ENCODE results near the gene ENTR1.
"Not testable (repeated sequence)": the region's sequence is repeated elsewhere in the genome, so short reads cannot be mapped to it uniquely, and the experiment has no call there.

Gene ENTR1

DNA sequence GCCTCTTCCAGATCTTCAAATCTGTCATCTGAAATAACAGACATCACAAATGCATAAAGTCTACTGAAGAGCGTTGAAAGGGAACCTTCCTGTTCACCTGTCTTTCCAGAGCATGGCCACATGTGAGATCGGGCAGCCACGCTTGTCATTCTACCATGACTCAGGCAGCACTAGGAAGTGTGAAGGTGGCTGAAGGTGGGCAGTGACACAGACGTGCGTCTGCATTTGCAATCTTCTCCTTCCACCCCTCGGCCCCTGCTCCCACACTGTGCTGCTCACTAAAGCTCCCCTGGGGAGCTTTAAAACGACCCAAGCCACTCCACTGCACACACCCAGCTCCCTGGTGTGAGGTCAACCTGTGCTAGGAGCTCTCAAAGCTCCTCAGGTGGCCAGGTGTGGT lies 2.5 kb downstream of the ENTR1 start:
- H3K36me3 ChIP-seq (ENCODE audit: control insufficient read depth in 5 of 5, insufficient read depth in 5 of 5, low read length in 5 of 5) = peaks cover 0 to 47% (median 41%) of the 10 kb centered on the region in 5 donors
- no peak overlapping the region for H3K9ac ChIP-seq (ENCODE audit: low read length in 5 of 5)
- no peak overlapping the region for H3K4me3 ChIP-seq (ENCODE audit: low read depth in 1 of 5, low read length in 5 of 5)
- H3K27ac ChIP-seq (ENCODE audit: low read depth, low read length) = no peak overlapping the region
- H3K9me3 ChIP-seq (ENCODE audit: control insufficient read depth in 5 of 5, low read length in 5 of 5) = no peaks in the 10 kb centered on the region
- H3K4me1 ChIP-seq (ENCODE audit: control insufficient read depth in 5 of 5, insufficient read depth in 5 of 5, low read length in 5 of 5) = peaks cover 7 to 32% (median 23%) of the 10 kb centered on the region in 5 donors
- H3K27me3 ChIP-seq (ENCODE audit: control insufficient read depth in 5 of 5, insufficient read depth in 4 of 5, low read length in 5 of 5) = no peaks in the 10 kb centered on the region

- H3K9me3 ChIP-seq (ENCODE audit: control insufficient read depth in 5 of 5, low read length in 5 of 5); H3K4me3 ChIP-seq (ENCODE audit: low read depth in 1 of 5, low read length in 5 of 5); H3K9ac ChIP-seq (ENCODE audit: low read length in 5 of 5); H3K27me3 ChIP-seq (ENCODE audit: control insufficient read depth in 5 of 5, insufficient read depth in 4 of 5, low read length in 5 of 5); H3K27ac ChIP-seq (ENCODE audit: low read depth, low read length): not testable (repeated sequence)
- peaks cover 0 to 48% (median 42%) of the 10 kb centered on the region in 5 donors for H3K36me3 ChIP-seq (ENCODE audit: control insufficient read depth in 5 of 5, insufficient read depth in 5 of 5, low read length in 5 of 5)
- peaks cover 7 to 31% (median 23%) of the 10 kb centered on the region in 5 donors for H3K4me1 ChIP-seq (ENCODE audit: control insufficient read depth in 5 of 5, insufficient read depth in 5 of 5, low read length in 5 of 5)
These were observed 3.4 kb downstream of the ENTR1 start for GRCh38 chr9:136407061-136407460.

DNA sequence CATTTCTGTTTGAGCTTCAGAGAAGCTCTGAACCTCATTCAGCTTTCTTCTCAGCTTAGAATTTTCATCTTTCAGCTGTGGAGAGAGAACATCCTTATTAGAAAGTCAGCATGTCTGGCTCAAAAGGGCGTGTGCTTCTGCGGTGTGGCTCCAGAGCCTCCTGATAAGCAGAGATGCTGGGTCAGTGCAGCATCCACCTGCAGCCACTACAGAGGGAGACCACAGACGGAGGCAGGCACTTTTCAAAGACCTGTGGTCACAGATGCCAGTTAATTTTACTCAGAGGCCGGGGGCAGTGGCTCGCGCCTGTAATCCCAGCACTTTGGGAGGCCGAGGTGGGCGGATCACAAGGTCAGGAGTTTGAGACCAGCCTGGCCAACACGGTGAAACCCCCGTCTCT lies 4.5 kb downstream of the ENTR1 start:
- Histone ChIP-seq H3K4me1 (ENCODE audit: control insufficient read depth in 5 of 5, insufficient read depth in 5 of 5, low read length in 5 of 5) (peaks cover 0 to 19% (median 13%) of the 10 kb centered on the region in 5 donors), H3K36me3 (ENCODE audit: control insufficient read depth in 5 of 5, insufficient read depth in 5 of 5, low read length in 5 of 5) (peaks cover 0 to 52% (median 43%) of the 10 kb centered on the region in 5 donors)
- H3K27me3 ChIP-seq (ENCODE audit: control insufficient read depth in 5 of 5, insufficient read depth in 4 of 5, low read length in 5 of 5); H3K4me3 ChIP-seq (ENCODE audit: low read depth in 1 of 5, low read length in 5 of 5); H3K9ac ChIP-seq (ENCODE audit: low read length in 5 of 5); H3K9me3 ChIP-seq (ENCODE audit: control insufficient read depth in 5 of 5, low read length in 5 of 5); H3K27ac ChIP-seq (ENCODE audit: low read depth, low read length): not testable (repeated sequence)

GRCh38 chr9:136405481-136405880 lies 4.9 kb downstream of the ENTR1 start:
- no peak overlapping the region for H3K9ac ChIP-seq (ENCODE audit: low read length in 5 of 5)
- no peak overlapping the region for H3K4me3 ChIP-seq (ENCODE audit: low read depth in 1 of 5, low read length in 5 of 5)
- H3K27ac ChIP-seq (ENCODE audit: low read depth, low read length) = no peak overlapping the region
- H3K4me1 ChIP-seq (ENCODE audit: control insufficient read depth in 5 of 5, insufficient read depth in 5 of 5, low read length in 5 of 5) = peaks cover 0 to 19% (median 12%) of the 10 kb centered on the region in 5 donors
- H3K36me3 ChIP-seq (ENCODE audit: control insufficient read depth in 5 of 5, insufficient read depth in 5 of 5, low read length in 5 of 5) = peaks cover 0 to 52% (median 43%) of the 10 kb centered on the region in 5 donors
- no peaks in the 10 kb centered on the region for H3K9me3 ChIP-seq (ENCODE audit: control insufficient read depth in 5 of 5, low read length in 5 of 5)
- H3K27me3 ChIP-seq (ENCODE audit: control insufficient read depth in 5 of 5, insufficient read depth in 4 of 5, low read length in 5 of 5) = no peaks in the 10 kb centered on the region

DNA sequence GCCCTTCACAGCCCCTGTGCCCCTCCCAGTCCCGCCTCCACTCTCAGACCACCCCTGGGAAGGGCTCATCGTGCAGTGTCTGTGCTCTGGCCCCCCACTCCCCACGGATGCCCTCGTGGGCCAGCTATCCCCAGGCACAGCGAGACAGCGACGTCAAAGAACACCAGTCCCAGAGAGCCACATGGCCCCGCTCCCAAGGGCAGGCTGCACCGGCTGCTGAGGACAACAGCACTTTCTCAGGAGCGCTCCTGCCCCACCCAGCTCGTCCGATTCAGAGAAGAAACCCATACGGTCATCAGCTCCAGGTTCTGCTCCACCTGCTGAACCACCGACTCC lies 5.6 kb downstream of the ENTR1 start:
- H3K27ac ChIP-seq (ENCODE audit: low read depth, low read length) = no peak overlapping the region
- peaks cover 0 to 52% (median 43%) of the 10 kb centered on the region in 5 donors for H3K36me3 ChIP-seq (ENCODE audit: control insufficient read depth in 5 of 5, insufficient read depth in 5 of 5, low read length in 5 of 5)
- peaks cover 0 to 21% (median 12%) of the 10 kb centered on the region in 5 donors for H3K4me1 ChIP-seq (ENCODE audit: control insufficient read depth in 5 of 5, insufficient read depth in 5 of 5, low read length in 5 of 5)

GRCh38 chr9:136403915-136404800 lies 6.3 kb downstream of the ENTR1 start:
- no peaks in the 10 kb centered on the region for H3K9me3 ChIP-seq (ENCODE audit: control insufficient read depth in 5 of 5, low read length in 5 of 5)
- H3K4me3 ChIP-seq (ENCODE audit: low read depth in 1 of 5, low read length in 5 of 5) = no peak overlapping the region
- no peak overlapping the region for H3K27ac ChIP-seq (ENCODE audit: low read depth, low read length)
- peaks cover 0 to 52% (median 43%) of the 10 kb centered on the region in 5 donors for H3K36me3 ChIP-seq (ENCODE audit: control insufficient read depth in 5 of 5, insufficient read depth in 5 of 5, low read length in 5 of 5)
- peaks cover 2 to 21% (median 12%) of the 10 kb centered on the region in 5 donors for H3K4me1 ChIP-seq (ENCODE audit: control insufficient read depth in 5 of 5, insufficient read depth in 5 of 5, low read length in 5 of 5)
- H3K27me3 ChIP-seq (ENCODE audit: control insufficient read depth in 5 of 5, insufficient read depth in 4 of 5, low read length in 5 of 5) = no peaks in the 10 kb centered on the region
- no peak overlapping the region for H3K9ac ChIP-seq (ENCODE audit: low read length in 5 of 5)

More for the DNA sequence above, 5.6 kb downstream of the ENTR1 start:
- H3K4me3 ChIP-seq (ENCODE audit: low read depth in 1 of 5, low read length in 5 of 5) = no peak overlapping the region
- H3K27me3 ChIP-seq (ENCODE audit: control insufficient read depth in 5 of 5, insufficient read depth in 4 of 5, low read length in 5 of 5) = no peaks in the 10 kb centered on the region
- no peak overlapping the region for H3K9ac ChIP-seq (ENCODE audit: low read length in 5 of 5)
- H3K9me3 ChIP-seq (ENCODE audit: control insufficient read depth in 5 of 5, low read length in 5 of 5) = no peaks in the 10 kb centered on the region

DNA sequence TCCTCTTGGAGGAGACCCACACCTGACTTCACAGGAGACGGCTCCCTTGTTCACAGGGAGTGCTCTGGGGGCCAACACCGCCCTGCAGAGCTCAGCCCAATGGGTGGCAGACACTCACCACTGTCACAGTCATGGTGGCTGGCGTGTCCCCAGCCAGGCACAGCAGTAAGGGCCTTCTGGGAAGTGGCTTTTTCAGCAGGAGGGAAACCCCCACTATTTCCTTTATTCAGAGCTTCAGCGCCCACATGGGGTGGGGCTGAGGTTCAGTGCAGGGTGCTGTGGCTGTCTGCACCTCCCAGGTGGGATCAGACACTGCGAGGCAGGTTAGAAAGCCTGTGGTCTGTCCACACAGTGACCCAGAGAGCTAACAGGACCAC lies 6.9 kb downstream of the ENTR1 start:
- Histone ChIP-seq H3K4me1 (ENCODE audit: control insufficient read depth in 5 of 5, insufficient read depth in 5 of 5, low read length in 5 of 5) (peaks cover 5 to 22% (median 18%) of the 10 kb centered on the region in 5 donors), H3K9ac (ENCODE audit: low read length in 5 of 5) (no peak overlapping the region), H3K27ac (ENCODE audit: low read depth, low read length) (no peak overlapping the region), H3K9me3 (ENCODE audit: control insufficient read depth in 5 of 5, low read length in 5 of 5) (no peaks in the 10 kb centered on the region), H3K36me3 (ENCODE audit: control insufficient read depth in 5 of 5, insufficient read depth in 5 of 5, low read length in 5 of 5) (peaks cover 0 to 52% (median 43%) of the 10 kb centered on the region in 5 donors), H3K4me3 (ENCODE audit: low read depth in 1 of 5, low read length in 5 of 5) (no peak overlapping the region), H3K27me3 (ENCODE audit: control insufficient read depth in 5 of 5, insufficient read depth in 4 of 5, low read length in 5 of 5) (no peaks in the 10 kb centered on the region)

- Histone ChIP-seq H3K4me1 (ENCODE audit: control insufficient read depth in 5 of 5, insufficient read depth in 5 of 5, low read length in 5 of 5) (peaks cover 5 to 24% (median 21%) of the 10 kb centered on the region in 5 donors), H3K9ac (ENCODE audit: low read length in 5 of 5) (no peak overlapping the region), H3K9me3 (ENCODE audit: control insufficient read depth in 5 of 5, low read length in 5 of 5) (no peaks in the 10 kb centered on the region), H3K36me3 (ENCODE audit: control insufficient read depth in 5 of 5, insufficient read depth in 5 of 5, low read length in 5 of 5) (peaks cover 0 to 51% (median 39%) of the 10 kb centered on the region in 5 donors), H3K27me3 (ENCODE audit: control insufficient read depth in 5 of 5, insufficient read depth in 4 of 5, low read length in 5 of 5) (no peaks in the 10 kb centered on the region), H3K4me3 (ENCODE audit: low read depth in 1 of 5, low read length in 5 of 5) (no peak overlapping the region), H3K27ac (ENCODE audit: low read depth, low read length) (no peak overlapping the region)
These were observed 8.3 kb downstream of the ENTR1 start for GRCh38 chr9:136402067-136402466.

DNA sequence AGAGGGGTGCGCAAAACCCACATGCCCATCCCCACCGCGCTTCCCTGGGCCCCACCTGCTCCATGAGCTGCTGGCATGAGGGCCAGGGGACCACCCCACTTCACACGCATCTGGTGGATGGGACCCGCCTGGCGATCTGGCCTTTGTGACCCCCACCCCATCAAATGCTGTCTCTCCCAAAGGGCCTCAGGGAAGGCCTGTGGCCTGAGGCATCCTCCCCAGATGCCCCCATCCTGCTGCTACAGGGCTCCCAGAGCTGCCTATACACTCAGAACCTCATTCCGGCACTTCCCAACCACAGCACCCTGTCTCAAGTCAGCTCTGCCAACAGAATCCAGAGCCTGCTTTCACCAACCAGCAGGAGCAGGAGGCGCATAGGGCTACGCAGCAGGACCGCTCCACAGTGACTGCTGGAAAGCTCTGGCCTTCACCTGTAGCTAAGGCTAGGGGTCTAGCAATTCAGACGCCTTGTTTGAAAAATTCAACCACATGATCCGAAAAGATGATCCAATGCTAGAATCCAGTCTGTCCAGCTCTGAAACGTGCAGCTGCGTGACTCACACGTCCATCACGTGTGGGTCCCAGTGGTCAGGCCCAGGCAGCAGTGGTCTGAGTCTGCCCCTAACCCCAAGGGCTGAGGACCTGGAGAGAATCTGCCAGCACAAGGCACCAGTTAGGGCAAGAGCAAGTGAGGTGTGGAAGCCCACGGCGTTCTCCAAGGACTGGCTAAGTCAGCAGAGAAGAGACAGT lies 9.1 kb downstream of the ENTR1 start:
- H3K4me3 ChIP-seq (ENCODE audit: low read depth in 1 of 5, low read length in 5 of 5) = no peak overlapping the region
- H3K27me3 ChIP-seq (ENCODE audit: control insufficient read depth in 5 of 5, insufficient read depth in 4 of 5, low read length in 5 of 5) = no peaks in the 10 kb centered on the region
- H3K36me3 ChIP-seq (ENCODE audit: control insufficient read depth in 5 of 5, insufficient read depth in 5 of 5, low read length in 5 of 5) = peaks cover 0 to 54% (median 41%) of the 10 kb centered on the region in 5 donors
- H3K9ac ChIP-seq (ENCODE audit: low read length in 5 of 5) = peak overlapping the region in 1 of 5 donors; percentile 71
- H3K9me3 ChIP-seq (ENCODE audit: control insufficient read depth in 5 of 5, low read length in 5 of 5) = no peaks in the 10 kb centered on the region
- H3K4me1 ChIP-seq (ENCODE audit: control insufficient read depth in 5 of 5, insufficient read depth in 5 of 5, low read length in 5 of 5) = peaks cover 5 to 24% (median 21%) of the 10 kb centered on the region in 5 donors
- H3K27ac ChIP-seq (ENCODE audit: low read depth, low read length) = no peak overlapping the region

All from subcutaneous abdominal adipose tissue (tissue), 5 donors.